ENCODE data around the gene UNC13C.

The UNC13C gene

DNA sequence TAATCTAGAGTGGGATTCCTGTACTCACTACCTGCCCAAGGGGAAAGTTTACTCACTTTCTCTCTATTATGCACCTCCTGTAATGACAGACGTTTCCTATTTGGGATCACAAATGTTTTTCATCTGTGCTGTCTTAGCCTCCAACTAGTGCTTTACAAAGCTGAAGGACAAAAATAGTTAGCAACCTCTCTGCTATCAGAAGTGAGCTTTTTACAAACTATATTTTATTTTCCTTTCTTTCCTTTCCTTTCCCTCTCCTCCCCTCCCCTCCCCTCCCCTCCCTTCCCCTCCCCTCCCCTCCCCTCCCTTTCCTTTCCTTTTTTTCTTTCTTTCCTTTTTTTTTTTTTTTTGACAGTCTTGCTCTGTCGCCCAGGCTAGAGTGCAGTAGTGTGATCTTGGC, 130.8 kb downstream of the UNC13C start:
- no peak for DNase-seq (ENCODE audit: low read depth in 3 of 3)

DNA sequence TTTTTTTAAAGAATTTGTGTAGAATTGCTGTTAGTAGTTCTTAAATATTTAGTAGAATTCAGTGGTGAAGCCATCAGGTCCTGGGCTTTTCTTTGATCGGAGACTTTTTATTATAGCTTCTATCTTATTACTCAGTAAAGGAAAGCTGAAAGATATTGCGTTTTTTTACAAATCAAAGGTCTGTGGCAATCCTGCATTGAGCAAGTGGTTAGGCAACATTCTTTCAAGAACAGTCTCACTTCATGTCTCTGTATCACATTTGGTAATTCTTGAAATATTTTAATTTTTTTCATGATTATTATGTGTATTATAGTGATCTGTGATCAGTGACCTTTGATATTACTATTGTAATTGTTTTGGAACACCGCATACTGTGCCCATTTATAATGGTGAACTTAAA, 140.8 kb downstream of the UNC13C start:
- DNase-seq (ENCODE audit: low read depth in 3 of 3) = no peak

DNA sequence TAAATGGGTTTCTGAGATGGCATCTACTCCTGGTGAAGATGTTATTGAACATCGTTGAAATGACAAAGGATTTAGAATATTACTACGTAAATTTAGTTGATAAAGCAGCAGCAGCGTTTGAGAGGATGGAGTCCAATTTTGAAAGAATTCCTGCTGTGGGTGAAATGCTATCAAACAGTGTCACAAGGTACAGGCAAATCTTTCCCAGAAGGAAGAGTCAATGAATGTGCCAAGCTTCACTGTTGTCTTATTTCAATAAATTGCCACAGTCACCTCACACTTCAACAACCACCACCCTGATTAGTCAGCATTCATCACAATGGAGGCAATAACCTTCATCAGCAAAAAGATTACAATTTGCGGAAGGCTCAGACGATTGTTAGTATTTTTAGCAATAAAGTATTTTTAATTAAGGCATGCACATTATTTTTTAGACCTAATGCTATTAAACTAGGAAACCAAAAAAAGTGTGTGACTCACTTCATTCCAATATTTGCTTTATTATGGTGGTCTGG, 142.8 kb downstream of the UNC13C start:
- no peak for DNase-seq (ENCODE audit: low read depth in 3 of 3)

DNA sequence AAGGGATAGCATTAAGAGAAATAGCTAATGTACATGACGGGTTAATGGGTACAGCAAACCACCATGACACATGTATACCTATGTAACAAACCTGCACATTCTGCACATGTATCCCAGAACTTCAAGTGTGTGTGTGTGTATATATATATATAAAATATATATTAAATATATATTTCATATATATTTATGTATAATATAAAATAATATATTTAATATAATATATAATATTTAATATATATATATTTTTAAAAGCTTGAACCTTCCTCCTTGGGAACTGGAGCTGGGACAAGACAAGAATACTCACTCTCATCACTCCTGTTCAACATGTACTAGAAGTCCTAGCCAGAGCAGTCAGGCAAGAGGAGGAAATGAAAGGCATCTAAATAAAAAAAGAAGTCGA, 149.3 kb downstream of the UNC13C start:
- DNase-seq (ENCODE audit: low read depth in 3 of 3) = no peak

DNA sequence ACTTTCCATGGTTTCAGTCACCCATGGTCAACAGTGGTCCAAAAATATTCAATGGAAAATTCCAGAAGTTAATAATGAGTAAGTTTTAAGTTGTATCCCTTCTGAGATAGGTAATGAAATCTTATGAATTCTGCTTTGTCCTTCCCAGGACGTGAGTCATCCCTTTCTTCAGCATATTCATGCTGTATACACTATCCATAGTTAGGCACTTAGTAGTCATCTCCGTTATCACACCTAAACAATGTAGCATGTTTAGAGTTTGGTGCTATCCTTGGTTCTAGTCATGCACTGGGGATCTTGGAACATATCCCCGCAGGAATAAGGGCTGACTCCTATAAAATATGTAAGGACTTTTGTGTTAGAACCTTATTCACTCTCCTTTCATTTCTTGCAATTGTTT, 153.2 kb downstream of the UNC13C start:
- no peak for DNase-seq (ENCODE audit: low read depth in 3 of 3)

DNA sequence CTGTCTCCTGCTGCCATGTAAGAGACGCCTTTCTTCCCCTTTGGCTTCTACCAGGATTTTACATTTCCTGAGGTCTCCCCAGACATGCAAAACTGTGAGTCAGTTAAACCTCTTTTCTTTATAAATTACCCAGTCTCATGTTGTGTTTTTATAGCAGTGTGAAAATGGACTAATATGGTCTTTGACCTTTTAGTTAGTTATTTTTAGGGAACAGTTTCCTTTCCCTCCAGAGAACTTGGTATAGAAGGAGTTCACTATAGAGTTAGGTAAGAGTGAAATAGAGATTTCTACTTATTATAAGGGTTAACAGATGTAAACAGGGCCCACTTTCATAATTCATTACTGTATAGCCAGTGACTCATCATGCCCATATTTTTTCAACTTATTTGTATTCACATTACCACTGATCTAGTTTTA, 170.9 kb downstream of the UNC13C start:
- DNase-seq (ENCODE audit: low read depth in 3 of 3) = no peak

DNA sequence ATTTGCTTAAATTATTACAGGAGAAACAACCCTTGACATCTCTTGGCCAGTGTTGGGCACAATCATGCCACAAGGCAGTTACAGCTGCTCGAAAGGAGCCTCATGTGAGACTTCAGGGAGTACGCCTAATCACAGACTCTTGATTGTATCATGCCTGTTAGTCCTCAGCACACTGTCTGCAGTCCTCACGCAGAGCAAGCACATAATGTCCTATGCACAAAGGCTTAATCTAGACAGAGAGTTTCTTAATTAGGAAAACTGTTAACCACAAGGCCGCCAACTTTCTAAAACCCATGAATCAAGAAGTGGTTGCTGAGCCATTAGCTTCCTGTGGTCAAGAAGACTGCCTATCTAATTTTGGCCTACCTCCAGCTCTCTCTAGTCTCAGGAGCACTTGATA, 172.0 kb downstream of the UNC13C start:
- no peak for DNase-seq (ENCODE audit: low read depth in 3 of 3)

DNA sequence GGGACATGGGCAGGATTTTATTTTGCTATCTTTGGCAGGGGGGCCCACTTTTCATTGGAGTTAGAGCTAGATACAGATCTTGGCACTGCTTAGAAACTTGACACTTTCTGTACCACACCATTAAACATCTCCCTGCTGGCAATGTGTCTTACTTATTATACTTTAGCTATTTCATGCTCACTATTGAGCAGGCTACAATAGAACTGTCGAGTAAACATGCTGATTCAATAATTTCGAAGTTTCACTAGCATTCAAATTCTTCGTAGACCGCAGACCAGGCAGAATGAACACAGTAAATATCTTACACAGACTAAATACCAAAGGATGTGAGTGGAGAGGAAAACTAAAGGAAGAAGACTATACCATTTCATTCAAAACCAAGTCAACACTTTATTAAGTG, 180.8 kb downstream of the UNC13C start:
- DNase-seq (ENCODE audit: low read depth in 3 of 3) = no peak

DNA sequence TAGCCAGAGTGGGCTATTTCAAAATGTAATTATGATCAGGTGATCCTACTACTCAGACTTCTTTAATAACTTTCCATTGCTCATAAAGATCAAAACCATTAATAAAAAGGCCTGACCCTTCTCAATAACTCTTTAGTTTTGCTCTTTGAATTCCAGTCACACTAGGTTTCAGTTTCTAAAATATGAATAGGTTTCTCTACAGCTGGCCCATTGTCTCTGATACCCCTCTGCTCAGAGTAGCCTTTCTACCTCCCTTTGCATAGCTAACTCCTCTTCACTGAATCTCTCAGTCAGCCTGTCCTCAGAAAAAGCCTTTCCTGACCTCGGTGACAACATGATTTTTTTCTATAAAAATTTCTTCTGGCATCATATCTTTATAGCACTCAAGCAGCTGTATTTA, 209.1 kb downstream of the UNC13C start:
- no peak for DNase-seq (ENCODE audit: low read depth in 3 of 3)

DNA sequence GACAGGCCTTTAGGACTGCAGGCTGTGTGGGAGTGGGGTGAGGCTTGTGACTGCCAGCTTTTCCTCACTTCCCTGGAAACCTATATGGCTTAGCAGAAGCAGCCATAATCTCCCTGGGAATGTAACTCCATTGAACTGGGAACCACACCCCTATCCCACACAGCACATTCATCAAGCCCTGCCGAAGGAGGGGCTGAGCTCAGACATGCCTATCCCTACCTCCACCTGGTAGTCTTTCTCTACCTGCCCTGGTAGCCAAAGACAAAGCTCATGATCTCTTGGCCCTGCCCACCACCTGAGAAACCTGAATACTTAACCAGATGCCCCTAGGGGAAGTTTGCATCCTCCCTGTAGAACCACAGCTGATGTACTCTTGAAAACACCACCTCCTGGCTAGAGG, 219.8 kb downstream of the UNC13C start:
- DNase-seq (ENCODE audit: low read depth in 3 of 3) = no peak

DNA sequence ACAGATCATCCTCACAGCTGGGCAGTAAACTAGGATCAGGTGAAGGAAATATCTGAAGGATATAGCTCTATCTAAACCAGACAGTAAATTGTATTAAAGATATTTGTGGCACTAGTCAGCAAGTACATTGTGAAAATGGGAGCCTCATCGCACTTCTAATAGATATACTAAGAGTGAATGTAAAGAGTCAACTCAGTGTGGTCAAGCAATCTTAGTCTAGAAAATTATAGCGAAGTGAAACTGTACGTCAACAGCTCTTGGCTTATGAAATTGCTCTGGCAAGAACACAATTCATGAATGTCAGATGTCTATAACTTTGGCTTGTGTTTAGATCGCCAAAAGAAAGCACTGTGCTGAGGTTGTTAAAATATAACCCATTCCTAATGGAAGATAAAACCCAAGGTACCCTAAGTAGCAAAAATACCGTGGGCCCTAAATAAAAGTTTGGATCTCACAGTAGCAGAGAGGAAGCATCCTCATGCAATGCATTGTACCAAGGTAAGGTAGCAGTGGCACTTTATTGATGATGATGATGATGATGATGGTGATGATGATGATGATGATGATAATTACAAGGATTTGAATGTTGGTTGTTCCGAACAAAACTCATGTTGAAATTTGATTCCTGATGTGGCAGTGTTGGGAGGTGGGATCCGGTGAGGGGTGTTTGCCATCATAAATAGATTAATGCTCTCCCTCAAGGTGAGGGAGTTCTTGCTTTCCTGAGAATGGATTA, 228.5 kb downstream of the UNC13C start:
- DNase-seq (ENCODE audit: low read depth in 3 of 3) = no peak

DNA sequence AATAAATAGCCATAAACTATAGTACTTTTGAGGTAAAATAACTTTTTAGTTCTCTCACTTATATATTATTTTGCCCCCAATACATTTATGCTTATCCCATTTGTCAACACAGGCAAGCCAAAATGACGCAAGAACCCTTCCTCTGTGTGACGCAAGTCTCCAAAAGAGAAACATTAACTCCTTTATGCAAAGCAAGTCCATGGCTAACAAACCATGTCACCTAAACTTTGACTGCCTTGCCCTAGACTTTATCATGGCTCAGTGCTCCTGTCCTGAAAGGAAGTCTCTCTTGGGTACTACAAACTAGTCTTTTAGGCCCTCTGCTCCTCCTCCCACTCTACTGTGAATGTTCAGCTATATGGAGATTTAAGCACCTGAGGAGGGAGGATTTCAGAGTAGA, 230.5 kb downstream of the UNC13C start:
- no peak for DNase-seq (ENCODE audit: low read depth in 3 of 3)

DNA sequence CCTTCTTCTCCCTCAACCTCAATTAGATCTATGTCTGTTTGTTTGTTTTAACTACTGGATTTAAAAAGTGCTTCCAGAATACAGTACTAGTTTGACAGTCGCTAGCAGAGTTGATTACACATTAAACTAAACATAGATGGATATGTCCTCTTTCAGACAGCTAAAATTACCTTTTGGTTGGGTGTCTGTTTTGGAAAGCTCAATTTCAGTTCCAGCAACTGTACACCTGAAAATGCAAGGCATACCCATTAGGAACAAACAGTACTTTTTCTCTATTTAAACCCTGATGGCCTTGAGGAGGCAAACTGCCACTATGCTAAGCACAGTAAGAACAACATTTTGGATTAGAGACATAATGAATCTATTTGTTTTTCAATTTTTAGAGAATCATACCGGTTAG, 234.4 kb downstream of the UNC13C start:
- no peak for DNase-seq (ENCODE audit: low read depth in 3 of 3)

DNA sequence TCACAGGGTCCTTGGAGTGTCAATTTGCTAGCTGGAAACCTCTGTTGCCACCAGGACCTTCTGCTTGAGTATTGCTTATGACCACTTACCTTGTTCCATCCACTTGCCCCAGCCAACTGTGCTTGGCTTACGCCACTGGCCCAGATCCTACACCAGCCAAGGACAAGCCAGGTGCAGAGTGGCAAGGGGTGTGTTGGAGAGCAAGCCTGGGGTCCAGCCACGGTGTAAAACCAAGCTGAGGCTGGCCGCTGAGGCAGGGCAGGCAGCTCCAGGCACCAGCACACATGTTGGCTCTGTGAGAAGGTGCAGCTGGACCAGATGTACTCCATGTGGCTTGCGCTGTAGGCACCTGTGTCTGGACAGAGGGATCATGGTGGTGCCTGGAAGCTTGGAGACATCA, 248.2 kb downstream of the UNC13C start:
- DNase-seq (ENCODE audit: low read depth in 3 of 3) = no peak

DNA sequence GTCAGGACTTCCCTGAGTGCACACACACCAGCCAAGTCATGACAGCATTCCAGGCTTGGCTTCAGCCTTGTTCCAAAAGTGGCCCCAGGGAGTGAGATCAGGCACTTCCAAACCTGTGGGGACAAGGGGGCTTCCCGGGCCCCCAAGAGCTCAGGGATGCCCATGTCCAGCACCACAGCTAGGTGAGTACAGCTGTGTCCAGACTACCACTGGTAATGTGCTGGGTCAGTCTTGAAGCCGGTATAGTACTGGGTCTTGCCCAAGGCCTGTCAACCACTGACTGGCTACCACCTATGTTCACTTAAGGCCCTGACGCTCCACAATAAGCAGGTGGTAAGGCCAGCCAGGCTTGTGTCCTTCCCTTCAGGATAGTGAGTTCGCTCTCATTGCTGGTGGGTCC, 249.3 kb downstream of the UNC13C start:
- no peak for DNase-seq (ENCODE audit: low read depth in 3 of 3)

DNA sequence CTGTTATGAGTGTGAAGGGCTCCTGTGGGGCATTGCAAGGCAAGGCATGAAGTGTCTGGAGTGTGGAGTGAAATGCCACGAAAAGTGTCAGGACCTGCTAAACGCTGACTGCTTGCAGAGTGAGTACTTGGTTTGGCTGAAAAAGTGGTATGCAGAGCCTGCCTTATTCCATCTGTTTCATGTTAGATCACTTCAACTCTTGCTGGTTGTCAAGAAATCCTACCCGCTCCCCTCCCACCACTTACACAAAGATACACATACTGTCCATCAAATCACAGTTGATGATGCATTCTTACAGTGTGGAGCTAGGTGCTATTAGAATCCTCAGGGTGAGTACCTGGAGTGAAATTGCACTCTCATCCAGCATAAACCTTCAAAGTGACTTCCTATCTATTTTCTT, 272.1 kb downstream of the UNC13C start:
- no peak for DNase-seq (ENCODE audit: low read depth in 3 of 3)

DNA sequence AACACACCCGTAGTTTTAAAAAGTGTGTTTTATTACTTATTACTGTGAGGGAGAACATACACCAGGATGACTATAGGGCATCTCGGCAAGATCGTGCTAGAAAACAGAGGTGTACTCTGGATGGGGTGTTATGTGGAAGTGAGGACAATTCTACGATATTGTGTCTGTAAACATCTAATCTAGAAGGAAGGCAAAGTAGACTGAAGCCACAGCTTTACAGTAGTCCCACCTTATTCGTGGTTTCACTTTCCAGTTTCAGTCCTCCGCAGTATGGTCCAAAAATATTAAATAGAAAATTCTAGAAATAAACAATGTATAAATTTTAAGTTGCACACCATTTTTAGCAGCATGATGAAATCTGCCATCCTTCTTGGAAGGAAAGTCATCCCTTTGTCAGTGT, 277.9 kb downstream of the UNC13C start:
- DNase-seq (ENCODE audit: low read depth in 3 of 3) = no peak

DNA sequence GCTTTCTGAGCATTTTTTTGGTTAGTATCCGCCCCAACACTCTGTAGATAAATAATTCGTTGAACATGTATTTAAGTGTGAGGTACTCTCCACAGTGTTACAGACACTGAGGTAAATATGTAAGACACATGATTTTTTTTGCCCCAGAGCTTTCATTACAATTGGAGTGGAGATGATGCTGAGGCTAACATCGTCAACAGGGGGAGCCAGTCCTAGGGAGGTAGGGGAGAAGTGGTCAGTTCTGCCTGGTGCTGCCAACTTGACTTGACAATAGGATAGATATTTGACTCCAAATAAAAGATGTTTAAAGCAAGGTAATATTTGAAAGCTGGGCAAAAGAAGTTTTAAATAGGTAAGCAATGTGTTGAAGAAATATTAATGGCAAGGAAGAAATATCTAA, 295.7 kb downstream of the UNC13C start:
- no peak for DNase-seq (ENCODE audit: low read depth in 3 of 3)

DNA sequence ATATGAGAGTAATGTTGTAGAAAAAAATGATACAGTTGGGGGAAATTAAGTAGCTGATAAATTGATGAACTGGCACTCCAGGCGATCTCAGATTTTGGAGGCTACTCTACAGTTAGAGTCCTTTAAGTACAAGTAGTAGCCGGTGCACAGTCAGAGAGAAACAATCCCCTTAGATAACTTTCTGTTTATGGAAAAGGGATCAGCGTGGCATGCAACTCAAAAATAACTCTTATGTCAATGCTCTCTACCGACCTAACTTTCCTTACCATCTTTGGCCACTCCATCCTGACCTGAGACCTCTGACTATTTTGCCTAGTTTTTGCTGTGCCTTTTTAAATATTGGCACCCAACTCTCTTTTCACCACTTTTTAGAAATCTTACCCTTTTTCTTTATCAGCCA, 299.6 kb downstream of the UNC13C start:
- DNase-seq (ENCODE audit: low read depth in 3 of 3) = no peak

DNA sequence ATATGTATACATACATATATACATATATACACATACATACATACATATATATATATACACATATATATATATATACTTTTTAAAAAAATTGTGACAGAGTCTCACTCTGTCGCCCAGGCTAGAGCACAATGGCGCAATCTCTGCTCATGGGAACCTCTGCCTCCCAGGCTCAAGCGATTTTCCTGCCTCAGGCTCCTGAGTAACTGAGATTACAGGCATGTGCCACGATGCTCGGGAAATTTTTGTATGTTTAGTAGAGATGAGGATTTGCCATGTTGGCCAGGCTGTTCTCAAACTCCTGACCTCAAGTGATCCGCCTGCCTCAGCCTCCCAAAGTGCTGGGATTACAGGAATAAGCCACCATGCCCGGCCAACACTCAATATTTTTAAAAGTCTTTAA, 302.5 kb downstream of the UNC13C start:
- no peak for DNase-seq (ENCODE audit: low read depth in 3 of 3)

DNA sequence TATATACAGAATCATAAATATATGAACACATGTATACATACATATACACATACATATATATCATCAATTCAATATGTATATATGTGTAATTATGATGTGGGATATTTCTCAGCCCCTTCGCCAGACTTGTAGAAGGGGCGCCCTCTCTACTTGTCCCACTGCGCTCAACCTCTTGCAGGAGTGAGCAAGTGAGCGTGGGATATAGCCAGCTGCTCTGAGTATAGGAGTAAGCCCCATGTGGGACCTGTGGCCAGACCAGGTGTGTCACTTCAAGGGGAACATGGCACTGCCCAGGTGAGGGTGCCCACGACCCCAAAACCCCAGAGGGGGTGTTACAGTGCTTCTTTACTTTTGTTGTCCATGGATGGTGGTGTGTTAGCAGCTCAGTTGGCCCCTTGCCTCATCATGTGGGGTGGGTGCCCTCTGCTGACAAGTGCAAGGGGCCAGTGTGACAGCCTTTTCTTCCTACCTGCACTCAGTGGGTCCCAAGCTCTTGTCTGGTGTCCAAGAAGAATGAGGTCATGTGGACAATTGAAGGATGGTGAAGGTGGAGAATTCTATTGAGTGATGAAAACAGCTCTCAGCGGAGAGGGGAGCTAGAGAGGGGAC, 304.1 kb downstream of the UNC13C start:
- no peak for DNase-seq (ENCODE audit: low read depth in 3 of 3)

DNA sequence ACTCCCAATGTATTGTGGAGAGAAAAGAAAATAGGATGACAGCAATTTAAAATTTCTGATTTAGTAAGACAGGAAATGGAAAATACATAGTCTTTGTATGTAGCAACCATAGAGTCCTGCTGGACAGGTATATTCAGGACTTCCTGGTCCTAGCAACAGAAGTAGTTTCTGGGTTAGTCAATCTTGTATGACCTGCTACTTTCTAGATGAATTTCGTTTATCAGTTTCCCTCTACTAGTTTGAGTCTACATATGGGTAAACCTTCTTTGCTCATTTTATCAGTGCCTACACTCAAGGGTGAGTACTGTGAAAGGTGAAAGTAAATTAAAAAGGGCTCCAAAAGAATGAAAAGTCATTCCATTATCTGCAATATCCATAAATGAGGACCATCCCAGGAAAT, 309.8 kb downstream of the UNC13C start:
- DNase-seq (ENCODE audit: low read depth in 3 of 3) = no peak

DNA sequence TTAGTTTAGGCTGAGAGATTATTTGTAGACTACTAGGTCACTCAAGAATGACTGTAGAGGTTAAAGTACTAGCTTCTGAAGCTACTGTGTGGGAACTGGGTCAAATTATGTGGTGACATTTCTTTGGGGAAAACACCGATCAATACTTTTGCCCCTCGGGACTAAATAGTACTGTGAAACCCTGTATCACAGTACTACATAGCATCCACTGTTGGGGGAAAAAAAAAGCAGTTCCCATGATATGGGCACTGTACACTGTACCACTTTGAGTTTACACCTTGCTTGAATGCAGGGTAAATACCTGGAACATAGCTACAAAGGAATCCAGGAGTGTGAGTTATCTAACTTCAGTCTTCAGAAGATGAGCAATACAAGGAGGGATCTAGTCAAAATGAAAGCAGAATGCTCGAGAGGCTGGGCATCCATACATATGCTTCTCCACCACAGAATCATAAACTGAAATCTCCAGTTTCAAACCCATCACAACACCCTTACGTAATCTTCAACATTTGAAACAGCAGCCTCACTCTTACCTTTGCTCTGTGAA, 311.4 kb downstream of the UNC13C start:
- no peak for DNase-seq (ENCODE audit: low read depth in 3 of 3)

All from stimulated activated CD4-positive, alpha-beta T cell treated with anti-CD3 and anti-CD28 coated beads, TNF-alpha, amount 100 ng/mL, for 24 hours (primary cell).